NB4 (cell line): ENCODE data around the gene JAK2.

ENCODE experiments used
- CTCF ChIP-seq: IDR thresholded peaks from one replicate; pipeline ENCODE4 v1.5.1; 2012; ENCODE audit warnings: low read depth, low read length
- TF ChIP-seq, protein P1 (sequence below): IDR thresholded peaks from 2 replicates; pipeline ENCODE4 v1.6.1; 2011; ENCODE audit warnings: low read depth, low read length

DNA sequence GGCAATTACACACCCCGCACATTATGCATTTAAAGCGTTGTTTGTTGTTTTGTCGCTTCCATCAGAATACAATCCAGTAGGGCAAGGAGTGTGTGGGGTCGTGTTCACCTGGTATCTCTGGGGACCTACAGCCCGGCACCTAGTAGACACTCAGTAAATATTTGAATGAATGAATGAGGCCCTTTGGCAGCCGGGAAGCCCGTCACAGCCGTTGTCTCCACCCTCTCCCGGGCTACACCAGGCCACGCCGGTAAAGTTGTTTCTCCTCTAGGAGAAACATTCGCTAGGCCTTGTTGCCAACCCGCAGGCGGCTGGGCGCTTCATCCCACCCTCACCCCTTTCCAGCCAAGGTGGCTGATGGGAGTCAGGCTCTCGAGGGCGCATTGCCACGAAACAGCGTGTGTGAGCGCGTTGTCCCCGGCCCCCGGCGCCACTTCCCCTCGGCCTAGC lies 876 bp upstream of the JAK2 start:
- no peak for TF ChIP-seq CTCF
- TF ChIP-seq, protein P1, sequence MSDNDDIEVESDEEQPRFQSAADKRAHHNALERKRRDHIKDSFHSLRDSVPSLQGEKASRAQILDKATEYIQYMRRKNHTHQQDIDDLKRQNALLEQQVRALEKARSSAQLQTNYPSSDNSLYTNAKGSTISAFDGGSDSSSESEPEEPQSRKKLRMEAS = no peak
